ENCODE results near the gene MMD. TPM values are rescaled to one million over a fixed set of nuclear protein-coding genes. Genes with fewer than 3 reads are reported as not detected.

Gene MMD
- total RNA-seq, 2 experiments from 2014 or later = 15.3 to 17.4 TPM

- no peak overlapping the region for H3K27ac ChIP-seq (ENCODE audit: low read depth in 1 of 2, low read length in 2 of 2)
- no peaks in the 10 kb centered on the region for H3K27me3 Mint-ChIP-seq
- ChIA-PET POLR2A (no interaction called here), CTCF (no interaction called here)
- no peak for ATAC-seq (ENCODE audit: poor library complexity)
- H3K4me3 Mint-ChIP-seq = no peak overlapping the region
- TF ChIP-seq CTCF (IDR thresholded peaks at IDR 0.05) = no peak
- no peak overlapping the region for H3K27ac Mint-ChIP-seq
- no peak for DNase-seq
- peaks cover 0 to 2% of the 10 kb centered on the region in 2 experiments for H3K9me3 ChIP-seq (ENCODE audit: control insufficient read depth in 1 of 2, insufficient read depth in 1 of 2, low read length in 2 of 2)
- H3K4me1 Mint-ChIP-seq (ENCODE audit: low read depth) = no peaks in the 10 kb centered on the region
- H3K4me3 ChIP-seq (ENCODE audit: low read length) = no peak overlapping the region
- H3K9me3 Mint-ChIP-seq = no peaks in the 10 kb centered on the region
- H3K4me1 ChIP-seq (ENCODE audit: insufficient read depth, low read length) = no peaks in the 10 kb centered on the region
- H3K36me3 ChIP-seq (ENCODE audit: insufficient read depth, low read length) = no peaks in the 10 kb centered on the region
- intact Hi-C loops (cut with DNase I, micrococcal nuclease) = no loop called here
- no peaks in the 10 kb centered on the region for H3K36me3 Mint-ChIP-seq (ENCODE audit: low read depth)
- no peaks in the 10 kb centered on the region for H3K27me3 ChIP-seq (ENCODE audit: control insufficient read depth in 1 of 2, insufficient read depth in 2 of 2, low read length in 2 of 2)
These were observed 42.0 kb upstream of the MMD start for GRCh38 chr17:55463600-55463999.

- CTCF ChIA-PET = no interaction called here
- no peak overlapping the region for H3K27ac Mint-ChIP-seq
These were observed 41.1 kb upstream of the MMD start for GRCh38 chr17:55462711-55463110.

GRCh38 chr17:55462234-55462633, 40.6 kb upstream of the MMD start:
- CTCF ChIA-PET = no interaction called here
- no peak for ATAC-seq (ENCODE audit: poor library complexity)

More at GRCh38 chr17:55462711-55463110, 41.1 kb upstream of the MMD start:
- DNase-seq = no peak
- Mint-ChIP-seq H3K36me3 (ENCODE audit: low read depth) (no peaks in the 10 kb centered on the region), H3K27me3 (no peaks in the 10 kb centered on the region), H3K4me1 (ENCODE audit: low read depth) (no peaks in the 10 kb centered on the region), H3K9me3 (no peaks in the 10 kb centered on the region), H3K4me3 (no peak overlapping the region)
- Histone ChIP-seq H3K36me3 (ENCODE audit: insufficient read depth, low read length) (no peaks in the 10 kb centered on the region), H3K4me1 (ENCODE audit: insufficient read depth, low read length) (peaks cover 4% of the 10 kb centered on the region), H3K9me3 (ENCODE audit: control insufficient read depth in 1 of 2, insufficient read depth in 1 of 2, low read length in 2 of 2) (peaks cover 0 to 6% of the 10 kb centered on the region in 2 experiments), H3K4me3 (ENCODE audit: low read length) (no peak overlapping the region), H3K27ac (ENCODE audit: low read depth in 1 of 2, low read length in 2 of 2) (no peak overlapping the region), H3K27me3 (ENCODE audit: control insufficient read depth in 1 of 2, insufficient read depth in 2 of 2, low read length in 2 of 2) (peaks cover 0 to 3% of the 10 kb centered on the region in 2 experiments)
- ATAC-seq (ENCODE audit: poor library complexity) = no peak
- no peak for TF ChIP-seq CTCF (IDR thresholded peaks at IDR 0.05)
- POLR2A ChIA-PET = no interaction called here
- intact Hi-C loops (cut with DNase I, micrococcal nuclease) = no loop called here

More at GRCh38 chr17:55462234-55462633, 40.6 kb upstream of the MMD start:
- Histone ChIP-seq H3K27ac (ENCODE audit: low read depth in 1 of 2, low read length in 2 of 2) (no peak overlapping the region), H3K27me3 (ENCODE audit: control insufficient read depth in 1 of 2, insufficient read depth in 2 of 2, low read length in 2 of 2) (peaks cover 0 to 3% of the 10 kb centered on the region in 2 experiments), H3K4me3 (ENCODE audit: low read length) (no peak overlapping the region), H3K4me1 (ENCODE audit: insufficient read depth, low read length) (peaks cover 4% of the 10 kb centered on the region), H3K9me3 (ENCODE audit: control insufficient read depth in 1 of 2, insufficient read depth in 1 of 2, low read length in 2 of 2) (peaks cover 0 to 6% of the 10 kb centered on the region in 2 experiments), H3K36me3 (ENCODE audit: insufficient read depth, low read length) (no peaks in the 10 kb centered on the region)
- H3K27me3 Mint-ChIP-seq = no peaks in the 10 kb centered on the region
- no peaks in the 10 kb centered on the region for H3K36me3 Mint-ChIP-seq (ENCODE audit: low read depth)
- H3K4me3 Mint-ChIP-seq = no peak overlapping the region
- H3K9me3 Mint-ChIP-seq = no peaks in the 10 kb centered on the region
- no peak for TF ChIP-seq CTCF (IDR thresholded peaks at IDR 0.05)
- POLR2A ChIA-PET = no interaction called here
- no peaks in the 10 kb centered on the region for H3K4me1 Mint-ChIP-seq (ENCODE audit: low read depth)
- no peak overlapping the region for H3K27ac Mint-ChIP-seq
- DNase-seq = no peak
- intact Hi-C loops (cut with DNase I, micrococcal nuclease) = no loop called here

All from CD4-positive, alpha-beta T cell (primary cell).